H1 (cell line): Measurements from ENCODE around the gene CALML4. TPM values are rescaled to one million over a fixed set of nuclear protein-coding genes. Genes with fewer than 3 reads are reported as not detected.

Experiments used
- CTCF ChIA-PET: fragments of 300-600 bp; sonication (Branson Sonifier 250); formaldehyde crosslinking; loops from one replicate; lab custom pipeline; 2021; ENCODE audit not compliant: partially characterized antibody; lab: Charles Lee
- POLR2A ChIA-PET: fragments of 300-600 bp; sonication (Branson Sonifier 250); formaldehyde crosslinking; loops from one replicate; lab custom pipeline; 2021; ENCODE audit warnings: inconsistent platforms; ENCODE audit not compliant: partially characterized antibody; lab: Charles Lee
- DNase-seq, 2 experiments: peaks; one replicate each; pipeline versions ENCODE4 v3.0.0 to v3.0.0-alpha.2; 2010 to 2022; ENCODE audit warnings: low spot score in 2 of 2, low read depth in 1 of 2, mixed read lengths in 1 of 2
- FAIRE-seq: peaks from 2 replicates; lab custom pipeline; 2011; peaks lifted over from hg19 to GRCh38; lab: Jason Lieb, UNC
- H2AFZ ChIP-seq: 2 replicates; pipeline ENCODE4 v1.8.1; 2012; ENCODE audit warnings: low read length, inconsistent platforms
- H2AK5ac ChIP-seq: 2 replicates; pipeline ENCODE4 v1.6.1; 2013; ENCODE audit warnings: low read depth, low read length
- H2BK120ac ChIP-seq: replicated peaks from 2 replicates; pipeline ENCODE3; 2013; ENCODE audit warnings: low read depth, low read length, inconsistent platforms
- H2BK12ac ChIP-seq: 2 replicates; pipeline ENCODE4 v1.6.1; 2013; ENCODE audit warnings: low read depth, low read length
- H2BK15ac ChIP-seq: 2 replicates; pipeline ENCODE4 v1.6.1; 2013; ENCODE audit warnings: low read length
- H2BK20ac ChIP-seq: 2 replicates; pipeline ENCODE4 v1.6.1; 2013; ENCODE audit warnings: low read length
- H2BK5ac ChIP-seq: 2 replicates; pipeline ENCODE4 v1.6.1; 2013; ENCODE audit warnings: low read depth, low read length
- H3K14ac ChIP-seq: 2 replicates; pipeline ENCODE4 v1.6.1; 2013; ENCODE audit warnings: inconsistent platforms; ENCODE audit not compliant: insufficient read length
- H3K18ac ChIP-seq: 2 replicates; pipeline ENCODE4 v1.6.1; 2013; ENCODE audit warnings: low read length; ENCODE audit errors: extremely low read depth
- H3K23ac ChIP-seq: 2 replicates; pipeline ENCODE4 v1.6.1; 2013; ENCODE audit warnings: inconsistent platforms; ENCODE audit not compliant: insufficient read length
- H3K23me2 ChIP-seq: 2 replicates; pipeline ENCODE4 v1.6.1; 2013; ENCODE audit warnings: low read depth, low read length
- H3K27ac ChIP-seq: 2 replicates; pipeline ENCODE4 v1.6.1; 2011; ENCODE audit warnings: low read depth, low read length, inconsistent platforms
- H3K27me3 ChIP-seq, 4 experiments: replicated peaks in 1 of 4; 1 replicate in 1 of 4; 2 replicates in 3 of 4; pipeline versions ENCODE4 v1.6.1 to v1.8.1; 2011 to 2013; ENCODE audit warnings: low read length in 3 of 4, mild to moderate bottlenecking in 3 of 4, inconsistent platforms in 2 of 4, mixed read lengths in 2 of 4, moderate library complexity in 1 of 4; ENCODE audit not compliant: control insufficient read depth in 3 of 4, insufficient read depth in 3 of 4; ENCODE audit errors: extremely low read depth in 1 of 4
- H3K36me3 ChIP-seq, 4 experiments: 2 replicates each; pipeline versions ENCODE4 v1.6.1 to v1.8.1; 2011 to 2013; ENCODE audit warnings: mild to moderate bottlenecking in 4 of 4, low read length in 3 of 4, moderate library complexity in 2 of 4, control low read depth in 1 of 4, inconsistent platforms in 1 of 4; ENCODE audit not compliant: insufficient read depth in 4 of 4, control insufficient read depth in 2 of 4
- H3K4ac ChIP-seq: replicated peaks from 2 replicates; pipeline ENCODE3; 2013; ENCODE audit warnings: low read length, low read depth, mixed read lengths, inconsistent platforms; ENCODE audit not compliant: insufficient read length
- H3K4me1 ChIP-seq, 4 experiments: replicated peaks in 1 of 4; 1 replicate in 1 of 4; 2 replicates in 3 of 4; pipeline versions ENCODE4 v1.6.1 to v1.8.1; 2011 to 2013; ENCODE audit warnings: low read length in 3 of 4, inconsistent platforms in 2 of 4, mixed read lengths in 1 of 4; ENCODE audit not compliant: insufficient read depth in 4 of 4, control insufficient read depth in 3 of 4
- H3K4me2 ChIP-seq, 2 experiments: 2 replicates each; pipeline versions ENCODE4 v1.6.1 to v1.8.1; 2011 to 2013; ENCODE audit warnings: low read depth in 2 of 2, low read length in 2 of 2, control low read depth in 1 of 2, inconsistent platforms in 1 of 2, mild to moderate bottlenecking in 1 of 2; ENCODE audit not compliant: insufficient read depth in 1 of 2
- H3K4me3 ChIP-seq, 4 experiments: fragments of 200-600, 300-600 bp in 1 of 4; sonication (generic), shearing (Covaris generic), sonication (Bioruptor Twin) in 1 of 4; 2 replicates each; pipeline versions ENCODE4 v1.5.1 to v1.8.1; 2011 to 2016; ENCODE audit warnings: low read length in 4 of 4, low read depth in 3 of 4, control low read depth in 2 of 4, inconsistent platforms in 2 of 4, mild to moderate bottlenecking in 2 of 4, mixed read lengths in 1 of 4, moderate library complexity in 1 of 4; ENCODE audit not compliant: insufficient read depth in 2 of 4; ENCODE audit errors: extremely low read depth in 1 of 4
- H3K56ac ChIP-seq: replicated peaks from 2 replicates; pipeline ENCODE3; 2013; ENCODE audit warnings: low read depth, mild to moderate bottlenecking, mixed read lengths, low read length, inconsistent platforms; ENCODE audit not compliant: insufficient read length
- H3K79me1 ChIP-seq: 2 replicates; pipeline ENCODE4 v1.6.1; 2013; ENCODE audit warnings: low read depth, low read length, control low read depth
- H3K79me2 ChIP-seq, 2 experiments: 2 replicates each; pipeline versions ENCODE4 v1.6.1 to v1.8.1; 2012 to 2013; ENCODE audit warnings: low read length in 2 of 2, mild to moderate bottlenecking in 2 of 2, inconsistent platforms in 1 of 2; ENCODE audit not compliant: insufficient read depth in 2 of 2, control insufficient read depth in 1 of 2
- H3K9ac ChIP-seq, 4 experiments: replicated peaks in 1 of 4; 1 replicate in 1 of 4; 2 replicates in 3 of 4; pipeline versions ENCODE4 v1.6.1 to v1.8.1; 2011 to 2013; ENCODE audit warnings: low read depth in 3 of 4, low read length in 3 of 4, control low read depth in 2 of 4, mild to moderate bottlenecking in 2 of 4, moderate library complexity in 2 of 4, inconsistent platforms in 1 of 4; ENCODE audit errors: extremely low read depth in 1 of 4
- H3K9me3 ChIP-seq, 2 experiments: 2 replicates each; pipeline versions ENCODE4 v1.6.1 to v1.8.1; 2012 to 2013; ENCODE audit warnings: mild to moderate bottlenecking in 2 of 2, moderate library complexity in 2 of 2, control low read depth in 1 of 2, inconsistent platforms in 1 of 2, low read depth in 1 of 2, low read length in 1 of 2, mixed read lengths in 1 of 2; ENCODE audit not compliant: insufficient read depth in 2 of 2
- H4K20me1 ChIP-seq, 2 experiments: replicated peaks in 1 of 2; 2 replicates each; pipeline versions ENCODE3 to v1.8.1; 2011 to 2013; ENCODE audit warnings: inconsistent platforms in 2 of 2, low read length in 2 of 2, mild to moderate bottlenecking in 1 of 2; ENCODE audit not compliant: insufficient read depth in 2 of 2, control insufficient read depth in 1 of 2
- H4K5ac ChIP-seq: 2 replicates; pipeline ENCODE4 v1.6.1; 2013; ENCODE audit warnings: low read length, low read depth, mixed read lengths, inconsistent platforms; ENCODE audit not compliant: insufficient read length
- H4K8ac ChIP-seq: 2 replicates; pipeline ENCODE4 v1.8.0; 2013; ENCODE audit warnings: mild to moderate bottlenecking, moderate library complexity, low read length, inconsistent platforms; ENCODE audit not compliant: insufficient read depth; ENCODE audit errors: extremely low read depth
- H4K91ac ChIP-seq: replicated peaks from 2 replicates; pipeline ENCODE3; 2013; ENCODE audit warnings: low read length, mixed read lengths, inconsistent platforms; ENCODE audit not compliant: insufficient read length
- BACH1 ChIP-seq: IDR thresholded peaks from 2 replicates; pipeline ENCODE4 v1.6.1; 2012; ENCODE audit warnings: low read length, improper control_type of control experiment
- CEBPB ChIP-seq: IDR thresholded peaks from 2 replicates; pipeline ENCODE4 v1.6.1; 2012; ENCODE audit warnings: low read depth, low read length
- CTBP2 ChIP-seq: IDR thresholded peaks from 2 replicates; pipeline ENCODE4 v1.7.0; 2011; ENCODE audit warnings: borderline replicate concordance, mild to moderate bottlenecking, moderate library complexity, mixed read lengths, low read length; ENCODE audit not compliant: insufficient read depth, insufficient read length
- EP300 ChIP-seq, 2 experiments: IDR thresholded peaks; 1 replicate in 1 of 2; 2 replicates in 1 of 2; pipeline ENCODE4 v1.6.1; 2011 to 2012; ENCODE audit warnings: low read depth in 2 of 2, low read length in 2 of 2, mild to moderate bottlenecking in 2 of 2, borderline replicate concordance in 1 of 2, inconsistent platforms in 1 of 2, moderate library complexity in 1 of 2
- HDAC2 ChIP-seq, 2 experiments: fragments of 300-600 bp in 1 of 2; sonication (generic) in 1 of 2; IDR thresholded peaks; 2 replicates each; pipeline ENCODE4 v1.6.1; 2011 to 2012; ENCODE audit warnings: low read depth in 2 of 2, low read length in 2 of 2, mild to moderate bottlenecking in 2 of 2, moderate library complexity in 2 of 2, borderline replicate concordance in 1 of 2, inconsistent platforms in 1 of 2
- JUND ChIP-seq: IDR thresholded peaks from 2 replicates; pipeline ENCODE4 v1.6.1; 2011; ENCODE audit warnings: mild to moderate bottlenecking, improper control_type of control experiment, low read length
- PHF8 ChIP-seq: fragments of 200-600 bp; sonication (generic); conservative IDR thresholded peaks from 2 replicates; pipeline ENCODE4 v1.7.1; 2012; ENCODE audit warnings: low read depth, mild to moderate bottlenecking, inconsistent platforms, low read length, moderate library complexity
- RAD21 ChIP-seq, 2 experiments: IDR thresholded peaks in 1 of 2; conservative IDR thresholded peaks in 1 of 2; 2 replicates each; pipeline ENCODE4 v1.6.1; 2011; ENCODE audit warnings: low read depth in 2 of 2, low read length in 2 of 2, improper control_type of control experiment in 1 of 2, inconsistent platforms in 1 of 2, mild to moderate bottlenecking in 1 of 2, moderate library complexity in 1 of 2
- SIN3A ChIP-seq, 2 experiments: IDR thresholded peaks in 1 of 2; conservative IDR thresholded peaks in 1 of 2; 2 replicates each; pipeline ENCODE4 v1.6.1; 2011 to 2012; ENCODE audit warnings: low read length in 2 of 2, improper control_type of control experiment in 1 of 2, low read depth in 1 of 2, mild to moderate bottlenecking in 1 of 2
- SP2 ChIP-seq: IDR thresholded peaks from 2 replicates; pipeline ENCODE4 v1.6.1; 2012; ENCODE audit warnings: mild to moderate bottlenecking, low read length, inconsistent platforms
- ZNF274 ChIP-seq: IDR thresholded peaks from 2 replicates; pipeline ENCODE4 v1.7.0; 2012; ENCODE audit warnings: low read length, borderline replicate concordance; ENCODE audit errors: extremely low read depth
- WGBS, 2 experiments: shearing (Covaris generic) in 1 of 2; methylation state at CpG; one replicate each; pipeline versions ENCODE4 v1.1.6 to v1.1.7; 2013 to 2015; ENCODE audit warnings: low lambda C conversion rate in 2 of 2, mixed read lengths in 2 of 2, inconsistent platforms in 1 of 2, low coverage in 1 of 2, missing lambda C conversion rate in 1 of 2; ENCODE audit not compliant: insufficient replicate concordance in 2 of 2, insufficient coverage in 1 of 2, insufficient read length in 1 of 2; ENCODE audit errors: extremely low coverage in 1 of 2, missing lambda C conversion rate in 1 of 2; 5-methylcytosine and 5-hydroxymethylcytosine counted together
- polyA plus RNA-seq, 7 experiments: library from polyadenylated mRNA; depleted of rRNA in 3 of 7; stranded (reverse) in 5 of 7; unstranded in 2 of 7; fragments of >200 nt in 5 of 7; fragments of 200-250 nt in 2 of 7; gene quantifications; 1 replicate in 5 of 7; 2 replicates in 1 of 7; 4 replicates in 1 of 7; pipeline versions ENCODE4 v1.2.1 to v1.2.3, GENCODE V29; 2011 to 2013; ENCODE audit warnings: missing spikeins in 2 of 7, mixed read lengths in 2 of 7
- total RNA-seq: library from RNA; stranded (reverse); fragmentation: NEBNext Ultra II Directional; extraction: Animal tissue kit (Norgen Biotek cat#: 25700); gene quantifications from 2 replicates; pipeline ENCODE4 v1.2.1, GENCODE V29; 2021
- TF ChIP-seq, protein P1 (sequence below): IDR thresholded peaks from 2 replicates; pipeline ENCODE4 v1.6.1; 2012; ENCODE audit warnings: inconsistent platforms

CALML4 gene
- total and polyA plus RNA-seq, 2 of the 8 experiments (the other 6 are each of a cell fraction or from before 2014, with no cell fraction given): 3.8 to 12.5 TPM

- H3K9ac ChIP-seq: no peak overlapping the region
- H3K4me2 ChIP-seq: no peak overlapping the region
- no peak overlapping the region for H2BK120ac ChIP-seq
- no peak overlapping the region for H3K4me3 ChIP-seq
- H3K4ac ChIP-seq: no peak overlapping the region
- peaks cover 2 to 41% (median 30%) of the 10 kb centered on the region in 4 experiments for H3K4me1 ChIP-seq
- H3K9me3 ChIP-seq: no peaks in the 10 kb centered on the region
- no peak overlapping the region for H2BK20ac ChIP-seq
- H3K23me2 ChIP-seq: no peaks in the 10 kb centered on the region
- H3K27me3 ChIP-seq: no peaks in the 10 kb centered on the region
- ChIA-PET CTCF (interaction anchor here (0.6 to 4.3 kb wide), 2 partner anchors 8 to 119 kb away, joined by 3 to 36 read pairs; no protein-coding TSS in a partner anchor), POLR2A (interaction anchor here (1.0 to 1.3 kb wide), 2 partner anchors 9 to 12 kb away, joined by 3 read pairs; no protein-coding TSS in a partner anchor)
- no peak for DNase-seq
- H4K8ac ChIP-seq: no peak overlapping the region
- H4K91ac ChIP-seq: no peak overlapping the region
- no peaks in the 10 kb centered on the region; a peak in 1 of 8 replicates for H3K36me3 ChIP-seq
- no peak overlapping the region for H2AK5ac ChIP-seq
- no peak overlapping the region for H2BK5ac ChIP-seq
- H3K14ac ChIP-seq: no peak overlapping the region
- 0 out of 4 replicates have a peak, but pooled peaks cover 0 to 2% of the 10 kb centered on the region in 2 experiments for H3K79me2 ChIP-seq
- H2BK12ac ChIP-seq: no peak overlapping the region
- no peak overlapping the region for H2BK15ac ChIP-seq
- no peak overlapping the region for H2AFZ ChIP-seq
- no peak overlapping the region for H3K56ac ChIP-seq
- peaks cover 2% of the 10 kb centered on the region; the same call in 1 of the 2 replicates for H3K79me1 ChIP-seq
- H3K27ac ChIP-seq: no peak overlapping the region
- no peak overlapping the region for H3K18ac ChIP-seq
- 98% methylated on average over 5 of the region's 5 CpGs; no CpG with 5 or more reads in 1 of the 2 experiments for WGBS, 2 experiments
- peaks cover 10 to 26% of the 10 kb centered on the region in 2 experiments for H4K20me1 ChIP-seq
- no peak overlapping the region for H4K5ac ChIP-seq
- no peak for FAIRE-seq
- H3K23ac ChIP-seq: no peak overlapping the region
- no peak for TF ChIP-seq JUND
- TF ChIP-seq, protein P1, sequence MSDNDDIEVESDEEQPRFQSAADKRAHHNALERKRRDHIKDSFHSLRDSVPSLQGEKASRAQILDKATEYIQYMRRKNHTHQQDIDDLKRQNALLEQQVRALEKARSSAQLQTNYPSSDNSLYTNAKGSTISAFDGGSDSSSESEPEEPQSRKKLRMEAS: no peak
- TF ChIP-seq EP300 (IDR thresholded peaks at IDR 0.05; ENCODE audit: borderline replicate concordance in 1 of 2, low read depth in 2 of 2, low read length in 2 of 2): no peak
- TF ChIP-seq PHF8: no peak
- no peak for TF ChIP-seq SP2
- TF ChIP-seq BACH1: no peak
- TF ChIP-seq HDAC2 (IDR thresholded peaks at IDR 0.05; ENCODE audit: borderline replicate concordance in 1 of 2, low read depth in 2 of 2, low read length in 2 of 2): no peak
- no peak for TF ChIP-seq RAD21 (IDR thresholded peaks at IDR 0.05 in 1 of 2, conservative IDR thresholded peaks at IDR 0.05 in 1 of 2; ENCODE audit: low read depth in 2 of 2, low read length in 2 of 2)
- no peak for TF ChIP-seq CEBPB
- no peak for TF ChIP-seq ZNF274
- no peak for TF ChIP-seq CTBP2
- no peak for TF ChIP-seq SIN3A (conservative IDR thresholded peaks at IDR 0.05 in 1 of 2, IDR thresholded peaks at IDR 0.05 in 1 of 2; ENCODE audit: low read depth in 1 of 2, low read length in 2 of 2)
Observed at GRCh38 chr15:68203486-68203885, 1.6 kb downstream of the CALML4 start.
